ENCODE results near the gene APLP2.

DNA sequence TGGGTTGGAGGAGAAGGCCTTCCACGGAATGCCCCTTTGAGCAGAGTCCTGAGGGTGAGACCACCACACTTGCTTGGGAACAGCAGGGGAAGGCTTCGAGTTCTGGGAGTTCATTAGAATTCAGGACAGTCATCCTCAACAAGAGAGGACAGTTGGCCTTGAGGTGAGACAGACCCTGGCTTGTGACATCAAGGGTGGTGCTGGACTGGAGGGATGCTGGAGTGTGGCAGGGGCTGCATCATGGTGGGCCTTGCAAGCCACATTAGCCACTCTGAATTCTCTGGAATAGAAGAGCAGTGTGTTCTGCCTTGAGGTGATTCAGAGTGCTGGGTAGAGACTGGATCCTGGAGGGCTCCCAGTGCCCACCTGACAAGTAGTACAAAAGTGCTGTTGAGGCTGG, 26.3 kb downstream of the APLP2 start:
- TF ChIP-seq EZH2 (IDR thresholded peaks at IDR 0.05) (no peak), POLR2AphosphoS5 (IDR thresholded peaks at IDR 0.05; ENCODE audit: borderline replicate concordance, low read depth, low read length) (no peak), FOXP2 (optimal IDR thresholded peaks at IDR 0.05; ENCODE audit: control extremely low read depth, extremely low read length, insufficient read depth) (no peak)

Measured in SK-N-MC (cell line).